IMR-90 (cell line): ENCODE data around the gene CFAP299. TPM values are rescaled to one million over a fixed set of nuclear protein-coding genes. Genes with fewer than 3 reads are reported as not detected.

Experiments used
- ATAC-seq: fragments of 200-7000 bp; cut with Tn5 transposase; 2 replicates; pipeline ENCODE4 v1.9.1; 2020; ENCODE audit warnings: low read depth, mild to moderate bottlenecking, moderate library complexity
- BruUV-seq: library from RNA; stranded (reverse); fragments of 400-500 nt; replicated peaks from 2 replicates; lab custom pipeline; 2021; lab: Mats Ljungman, UMichigan
- CTCF ChIA-PET: fragments of 300-600 bp; formaldehyde crosslinking; extraction: SDS; loops from one replicate; lab custom pipeline; 2021; ENCODE audit warnings: antibody characterized with exemption; lab: Yijun Ruan, JAX
- POLR2A ChIA-PET: fragments of 300-600 bp; sonication (Branson Sonifier 250); formaldehyde crosslinking; loops from one replicate; lab custom pipeline; 2022; ENCODE audit warnings: antibody characterized with exemption; ENCODE audit not compliant: unreplicated experiment; lab: Charles Lee
- DNase-seq: peaks from one replicate; pipeline ENCODE4 v3.0.0; 2013
- H2AFZ ChIP-seq: replicated peaks from 2 replicates; pipeline ENCODE3; 2013; ENCODE audit warnings: low read length, mild to moderate bottlenecking; ENCODE audit not compliant: poor library complexity
- H2AK5ac ChIP-seq: 2 replicates; pipeline ENCODE4 v1.6.1; 2013; ENCODE audit warnings: low read depth, low read length, inconsistent platforms
- H2AK9ac ChIP-seq: replicated peaks from 2 replicates; pipeline ENCODE3; 2013; ENCODE audit warnings: mild to moderate bottlenecking, low read depth, low read length, moderate library complexity; ENCODE audit not compliant: poor library complexity
- H2BK120ac ChIP-seq: 2 replicates; pipeline ENCODE4 v1.6.1; 2013; ENCODE audit warnings: low read depth, low read length, inconsistent platforms
- H2BK15ac ChIP-seq: 3 replicates; pipeline ENCODE4 v1.6.1; 2013; ENCODE audit warnings: low read depth, low read length, inconsistent platforms
- H2BK20ac ChIP-seq: 2 replicates; pipeline ENCODE4 v1.6.1; 2013; ENCODE audit warnings: low read depth, mild to moderate bottlenecking, inconsistent platforms, low read length, moderate library complexity
- H2BK5ac ChIP-seq: 2 replicates; pipeline ENCODE4 v1.6.1; 2013; ENCODE audit warnings: mild to moderate bottlenecking, low read depth, low read length, inconsistent platforms; ENCODE audit not compliant: poor library complexity, severe bottlenecking
- H3K14ac ChIP-seq: replicated peaks from 2 replicates; pipeline ENCODE4 v1.6.1; 2013; ENCODE audit warnings: low read depth, low read length, inconsistent platforms
- H3K18ac ChIP-seq: 2 replicates; pipeline ENCODE4 v1.6.1; 2013; ENCODE audit warnings: low read depth, low read length, control low read depth
- H3K23ac ChIP-seq: 2 replicates; pipeline ENCODE4 v1.6.1; 2013; ENCODE audit warnings: low read depth, low read length, inconsistent platforms
- H3K27ac ChIP-seq: 2 replicates; pipeline ENCODE4 v1.5.1; 2013; ENCODE audit warnings: mild to moderate bottlenecking, control low read depth, low read length; ENCODE audit not compliant: insufficient read depth
- H3K27me3 ChIP-seq: 2 replicates; pipeline ENCODE4 v1.6.1; 2013; ENCODE audit warnings: low read length; ENCODE audit not compliant: control insufficient read depth, insufficient read depth
- H3K36me3 ChIP-seq: 2 replicates; pipeline ENCODE4 v1.6.1; 2013; ENCODE audit warnings: low read length, mixed read lengths; ENCODE audit not compliant: control insufficient read depth, insufficient read depth
- H3K4ac ChIP-seq: 2 replicates; pipeline ENCODE4 v1.6.1; 2013; ENCODE audit warnings: low read depth, low read length, inconsistent platforms
- H3K4me1 ChIP-seq: 2 replicates; pipeline ENCODE4 v1.6.1; 2013; ENCODE audit warnings: low read length, mixed read lengths; ENCODE audit not compliant: control insufficient read depth, insufficient read depth
- H3K4me2 ChIP-seq: 2 replicates; pipeline ENCODE4 v1.6.1; 2013; ENCODE audit warnings: low read depth, mild to moderate bottlenecking, control low read depth, low read length, moderate library complexity
- H3K4me3 ChIP-seq: 2 replicates; pipeline ENCODE4 v1.5.1; 2013; ENCODE audit warnings: low read depth, mild to moderate bottlenecking, control low read depth, low read length, moderate library complexity; ENCODE audit not compliant: insufficient read depth
- H3K56ac ChIP-seq: 2 replicates; pipeline ENCODE4 v1.6.1; 2013; ENCODE audit warnings: low read length, inconsistent platforms; ENCODE audit not compliant: insufficient read depth; ENCODE audit errors: extremely low read depth
- H3K79me1 ChIP-seq, 2 experiments: 2 replicates each; pipeline ENCODE4 v1.6.1; 2013; ENCODE audit warnings: low read length in 2 of 2, inconsistent platforms in 1 of 2, low read depth in 1 of 2
- H3K9ac ChIP-seq: 2 replicates; pipeline ENCODE4 v1.6.1; 2013; ENCODE audit warnings: low read depth, low read length, control low read depth
- H3K9me1 ChIP-seq: 2 replicates; pipeline ENCODE4 v1.6.1; 2013; ENCODE audit warnings: low read length, inconsistent platforms; ENCODE audit not compliant: insufficient read depth
- H3K9me3 ChIP-seq: 2 replicates; pipeline ENCODE4 v1.6.1; 2013; ENCODE audit warnings: low read length; ENCODE audit not compliant: control insufficient read depth, insufficient read depth
- H4K20me1 ChIP-seq: 2 replicates; pipeline ENCODE4 v1.6.1; 2013; ENCODE audit warnings: low read length, inconsistent platforms; ENCODE audit not compliant: insufficient read depth
- H4K5ac ChIP-seq: 2 replicates; pipeline ENCODE4 v1.6.1; 2013; ENCODE audit warnings: mild to moderate bottlenecking, low read depth, low read length, control low read depth
- H4K8ac ChIP-seq, 2 experiments: 2 replicates each; pipeline ENCODE4 v1.6.1; 2013; ENCODE audit warnings: low read depth in 2 of 2, low read length in 2 of 2, control low read depth in 1 of 2, inconsistent platforms in 1 of 2
- H4K91ac ChIP-seq: 2 replicates; pipeline ENCODE4 v1.6.1; 2013; ENCODE audit warnings: low read depth, low read length, inconsistent platforms; ENCODE audit not compliant: insufficient read depth
- BHLHE40 ChIP-seq: fragments of 150-350 bp; IDR thresholded peaks from 2 replicates; pipeline ENCODE4 v1.6.1; 2016; ENCODE audit warnings: mild to moderate bottlenecking, low read depth, low read length
- FOS ChIP-seq: fragments of 150-350 bp; IDR thresholded peaks from 2 replicates; pipeline ENCODE4 v1.6.1; 2016; ENCODE audit warnings: low read depth, low read length
- MAFK ChIP-seq: IDR thresholded peaks from 2 replicates; pipeline ENCODE4 v1.6.1; 2012; ENCODE audit warnings: low read depth, low read length, improper control_type of control experiment
- NFE2L2 ChIP-seq: fragments of 150-350 bp; IDR thresholded peaks from 2 replicates; pipeline ENCODE4 v1.6.1; 2016; ENCODE audit warnings: low read depth, mild to moderate bottlenecking, low read length
- SMC3 ChIP-seq: fragments of 150-350 bp; IDR thresholded peaks from 2 replicates; pipeline ENCODE4 v1.6.1; 2016; ENCODE audit warnings: low read depth, mild to moderate bottlenecking, antibody characterized with exemption, low read length, moderate library complexity
- WGBS, 2 experiments: methylation state at CpG; one replicate each; pipeline versions ENCODE4 v1.1.5 to v1.1.7; 2013; ENCODE audit warnings: missing lambda C conversion rate in 2 of 2; ENCODE audit not compliant: insufficient read length in 1 of 2; ENCODE audit errors: extremely low coverage in 2 of 2; 5-methylcytosine and 5-hydroxymethylcytosine counted together
- dilution Hi-C: fragments of 300-500 bp; cut with HindIII; formaldehyde crosslinking; loops from one replicate; pipeline ENCODE4 v1.14.3; 2018; ENCODE audit warnings: low sequenced_read_pairs; ENCODE audit not compliant: unreplicated experiment
- in situ Hi-C: fragments of 300-500 bp; cut with MboI; formaldehyde crosslinking; loops from 3 replicates; pipeline ENCODE4 v1.14.3; 2019; ENCODE audit warnings: low sequenced_read_pairs, inconsistent platforms, mixed read lengths
- intact Hi-C: fragments of 100-400 bp; cut with micrococcal nuclease; formaldehyde crosslinking; loops from 2 replicates; pipeline ENCODE4 v1.10.0; 2022
- polyA plus RNA-seq, 3 experiments: library from polyadenylated mRNA; depleted of rRNA; stranded (reverse); fragments of >200 nt; gene quantifications; 2 replicates each; pipeline ENCODE4 v1.2.3, GENCODE V29; 2012; ENCODE audit warnings: low replicate concordance in 1 of 3
- total RNA-seq: library from RNA; depleted of rRNA; stranded (reverse); fragments of >200 nt; gene quantifications from 2 replicates; pipeline ENCODE4 v1.2.3, GENCODE V29; 2012
- TF ChIP-seq, protein P1 (sequence below): fragments of 150-350 bp; IDR thresholded peaks from 2 replicates; pipeline ENCODE4 v1.6.1; 2016; ENCODE audit warnings: low read depth, mild to moderate bottlenecking, low read length, moderate library complexity, borderline replicate concordance

Gene CFAP299
- total and polyA plus RNA-seq, 2 of the 4 experiments (the other 2 are of a cell fraction): 1.0 to 1.1 TPM

DNA sequence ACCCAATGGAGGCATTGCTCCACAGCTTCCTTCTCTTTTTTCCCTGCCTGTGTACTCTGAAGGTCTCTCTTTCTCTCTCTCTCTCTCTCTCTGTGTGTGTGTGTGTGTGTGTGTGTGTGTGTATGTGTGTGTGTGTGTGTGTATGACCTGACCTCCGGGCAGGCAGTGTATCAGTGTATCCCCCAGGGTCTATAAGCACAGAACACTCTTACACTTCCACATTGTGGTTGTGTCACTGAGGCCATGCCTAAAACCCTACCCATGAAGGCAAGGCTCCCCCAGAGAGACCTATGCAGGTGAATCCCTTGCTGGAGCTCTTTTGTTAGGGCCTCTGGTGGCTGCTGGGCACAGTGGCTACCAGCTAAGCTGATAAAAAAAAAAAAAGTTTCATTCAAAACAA lies 394.6 kb downstream of the CFAP299 start:
- Histone ChIP-seq H3K4me1 (no peaks in the 10 kb centered on the region), H2BK5ac (no peak overlapping the region), H4K8ac (no peak overlapping the region), H3K36me3 (no peaks in the 10 kb centered on the region), H3K4me2 (no peak overlapping the region), H4K91ac (no peak overlapping the region), H3K4ac (no peak overlapping the region), H3K27me3 (no peaks in the 10 kb centered on the region), H3K9ac (no peak overlapping the region), H4K20me1 (no peaks in the 10 kb centered on the region), H2AK9ac (no peak overlapping the region), H3K18ac (no peak overlapping the region), H2BK120ac (no peak overlapping the region), H2BK15ac (no peak overlapping the region), H2AK5ac (no peak overlapping the region), H3K27ac (no peak overlapping the region), H3K14ac (no peak overlapping the region), H3K4me3 (no peak overlapping the region), H3K23ac (no peak overlapping the region), H3K9me1 (no peaks in the 10 kb centered on the region), H2AFZ (no peak overlapping the region), H2BK20ac (no peak overlapping the region), H3K79me1 (no peaks in the 10 kb centered on the region), H3K9me3 (no peaks in the 10 kb centered on the region), H3K56ac (no peak overlapping the region), H4K5ac (no peak overlapping the region)
- CTCF ChIA-PET: no interaction called here
- DNase-seq: no peak
- BruUV-seq: no TSS peak
- dilution Hi-C loops: no loop called here
- no peak for TF ChIP-seq MAFK
- no peak for TF ChIP-seq FOS
- no peak for TF ChIP-seq NFE2L2
- no peak for TF ChIP-seq SMC3
- no peak for TF ChIP-seq BHLHE40
- TF ChIP-seq, protein P1, sequence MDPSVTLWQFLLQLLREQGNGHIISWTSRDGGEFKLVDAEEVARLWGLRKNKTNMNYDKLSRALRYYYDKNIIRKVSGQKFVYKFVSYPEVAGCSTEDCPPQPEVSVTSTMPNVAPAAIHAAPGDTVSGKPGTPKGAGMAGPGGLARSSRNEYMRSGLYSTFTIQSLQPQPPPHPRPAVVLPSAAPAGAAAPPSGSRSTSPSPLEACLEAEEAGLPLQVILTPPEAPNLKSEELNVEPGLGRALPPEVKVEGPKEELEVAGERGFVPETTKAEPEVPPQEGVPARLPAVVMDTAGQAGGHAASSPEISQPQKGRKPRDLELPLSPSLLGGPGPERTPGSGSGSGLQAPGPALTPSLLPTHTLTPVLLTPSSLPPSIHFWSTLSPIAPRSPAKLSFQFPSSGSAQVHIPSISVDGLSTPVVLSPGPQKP: no peak
- no peak for ATAC-seq
- intact Hi-C loops: no loop called here
- in situ Hi-C loops: no loop called here
- no CpG with 5 or more reads among the region's 1 CpG for WGBS, 2 experiments
- POLR2A ChIA-PET: no interaction called here
